ENCODE results near the gene MARCOL.
"Not testable (repeated sequence)": the region's sequence is repeated elsewhere in the genome, so short reads cannot be mapped to it uniquely, and the experiment has no call there.

The MARCOL gene

GRCh38 chr5:148261221-148261620 is 22.9 kb downstream of the MARCOL start:
- Histone ChIP-seq H4K20me1 (no peaks in the 10 kb centered on the region), H3K36me3 (no peaks in the 10 kb centered on the region), H3K4me3 (no peak overlapping the region), H3K4me2 (no peak overlapping the region), H3K27ac (no peak overlapping the region), H3K27me3 (no peaks in the 10 kb centered on the region), H3K9ac (no peak overlapping the region), H3K9me3 (peaks cover 30% of the 10 kb centered on the region), H3K4me1 (no peaks in the 10 kb centered on the region)
- TF ChIP-seq Cebpa-rat (IDR thresholded peaks at IDR 0.05), result no peak

DNA sequence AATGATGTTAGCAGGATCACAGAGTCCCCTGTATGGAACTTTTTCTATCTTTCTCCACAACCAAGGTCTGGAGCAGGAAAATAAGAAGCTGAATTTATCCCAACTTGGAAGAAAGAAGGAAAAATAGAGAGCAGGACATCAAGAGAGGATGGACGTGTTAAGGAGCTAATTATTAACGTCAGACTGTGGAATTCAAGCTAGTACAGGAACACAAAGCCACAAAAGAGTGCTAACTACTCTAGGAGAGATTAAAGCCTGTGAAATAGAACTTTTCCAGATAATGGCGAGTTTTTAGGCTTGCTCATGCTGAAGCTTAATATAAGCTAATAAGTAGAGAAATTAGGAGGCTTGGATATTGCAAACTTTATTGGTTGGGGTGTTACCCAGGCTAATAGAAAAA is 29.6 kb downstream of the MARCOL start:
- no peaks in the 10 kb centered on the region for H3K36me3 ChIP-seq
- no peak overlapping the region for H3K4me3 ChIP-seq
- no peaks in the 10 kb centered on the region for H3K27me3 ChIP-seq
- TF ChIP-seq Cebpa-rat (IDR thresholded peaks at IDR 0.05), result no peak
- no peak overlapping the region for H3K27ac ChIP-seq
- H3K4me1 ChIP-seq, result no peaks in the 10 kb centered on the region
- no peak overlapping the region for H3K9ac ChIP-seq
- no peak overlapping the region for H3K4me2 ChIP-seq
- H4K20me1 ChIP-seq, result no peaks in the 10 kb centered on the region
- H3K9me3 ChIP-seq, result 0 out of 2 replicates have a peak, but pooled peaks cover 5% of the 10 kb centered on the region

DNA sequence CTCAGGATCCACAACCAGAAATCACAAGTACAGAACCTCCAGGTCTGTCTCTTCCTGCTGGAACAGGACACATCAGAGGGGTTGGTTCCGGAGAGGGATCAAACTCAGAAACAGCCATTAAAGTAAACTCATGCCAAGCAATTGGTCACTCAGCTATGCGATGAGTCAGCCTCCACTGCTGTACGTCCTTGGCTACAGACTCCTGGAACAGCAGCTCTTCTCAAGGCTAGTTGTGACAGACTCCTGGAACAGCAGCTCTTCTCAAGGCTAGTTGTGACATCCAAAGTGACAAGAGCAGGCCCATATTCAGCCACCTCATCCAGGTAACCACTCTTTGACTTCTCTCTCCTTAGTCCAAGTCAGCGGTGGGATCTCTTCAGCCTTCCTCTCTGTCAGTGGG is 30.2 kb downstream of the MARCOL start, which contains the start of gene SPINK13:
Gene SPINK13, plus strand, starts transcription at position 229 of the 400 bp plus-strand sequence. CDS start 1,279 bp downstream, outside the sequence.
- TF ChIP-seq Cebpa-rat (IDR thresholded peaks at IDR 0.05), result no peak
- no peak within 1 kb of the TSS for H3K9ac ChIP-seq
- no peaks in the 10 kb centered on the region for H4K20me1 ChIP-seq
- H3K9me3 ChIP-seq, result 0 out of 2 replicates have a peak, but pooled peaks cover 5% of the 10 kb centered on the region
- H3K27me3 ChIP-seq, result no peaks in the 10 kb centered on the region
- no peaks in the 10 kb centered on the region for H3K4me1 ChIP-seq
- no peaks in the 10 kb centered on the region for H3K36me3 ChIP-seq
- H3K4me3 ChIP-seq, result no peak within 1 kb of the TSS
- no peak within 1 kb of the TSS for H3K27ac ChIP-seq
- no peak within 1 kb of the TSS for H3K4me2 ChIP-seq

- not testable (repeated sequence) for H3K9me3 ChIP-seq, H3K4me2 ChIP-seq, H3K27me3 ChIP-seq
These were observed 36.8 kb downstream of the MARCOL start for GRCh38 chr5:148275129-148275528.

GRCh38 chr5:148280893-148281292 is 42.6 kb downstream of the MARCOL start:
- not testable (repeated sequence) for H3K4me3 ChIP-seq, H3K27me3 ChIP-seq, H4K20me1 ChIP-seq, H3K27ac ChIP-seq, H3K36me3 ChIP-seq, H3K9me3 ChIP-seq, H3K9ac ChIP-seq, H3K4me1 ChIP-seq, H3K4me2 ChIP-seq

More at GRCh38 chr5:148275129-148275528, 36.8 kb downstream of the MARCOL start:
- not testable (repeated sequence) for H4K20me1 ChIP-seq, H3K36me3 ChIP-seq, H3K27ac ChIP-seq, H3K9ac ChIP-seq, H3K4me1 ChIP-seq, H3K4me3 ChIP-seq

GRCh38 chr5:148281336-148281735 is 43.0 kb downstream of the MARCOL start:
- not testable (repeated sequence) for H3K4me1 ChIP-seq, H3K27me3 ChIP-seq, H3K4me2 ChIP-seq, H4K20me1 ChIP-seq, H3K36me3 ChIP-seq, H3K9me3 ChIP-seq, H3K27ac ChIP-seq, H3K9ac ChIP-seq, H3K4me3 ChIP-seq

DNA sequence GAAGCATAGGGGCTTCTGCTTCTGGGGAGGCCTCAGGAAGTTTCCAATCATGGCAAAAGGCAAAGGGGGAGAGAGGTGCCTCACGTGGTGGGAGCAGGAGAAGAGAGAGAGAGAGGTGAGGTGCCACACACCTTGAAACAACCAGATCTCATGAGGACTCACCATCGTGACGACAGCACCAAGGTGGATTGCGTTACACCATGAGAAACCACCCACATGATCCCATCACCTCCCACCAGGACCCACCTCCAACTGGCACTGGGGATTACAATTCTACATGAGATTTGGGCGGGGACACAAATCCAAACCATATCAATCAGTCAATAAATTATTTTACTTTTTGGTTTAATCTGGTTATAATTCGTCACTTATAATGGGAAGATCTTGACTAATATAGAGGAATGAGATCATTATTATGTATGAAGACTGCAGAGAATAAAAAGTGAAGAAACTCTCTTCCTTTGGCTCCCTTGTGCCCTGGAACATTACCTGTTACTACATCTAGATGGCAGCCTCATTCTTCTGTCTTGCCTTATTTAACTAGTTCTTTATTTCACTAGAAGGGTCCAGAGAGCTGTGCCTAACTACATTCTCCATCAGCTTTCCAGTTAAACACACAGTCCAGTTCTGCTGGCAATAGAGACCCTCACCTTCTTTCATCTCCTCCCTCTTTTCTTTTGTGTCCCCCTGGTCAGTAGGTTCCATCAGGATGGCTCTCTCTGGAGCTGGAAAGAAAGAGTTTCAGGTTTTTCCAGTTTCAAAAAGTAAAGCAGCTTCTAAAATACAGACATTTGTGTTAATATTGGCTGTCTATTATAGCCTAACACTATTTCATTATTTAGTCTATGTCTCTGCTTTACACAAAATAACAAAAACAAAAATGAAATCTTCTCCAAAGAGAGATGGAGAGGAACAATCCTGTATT is 52.2 kb downstream of the MARCOL start:
- Histone ChIP-seq H4K20me1 (no peaks in the 10 kb centered on the region), H3K9ac (no peak overlapping the region), H3K27me3 (no peaks in the 10 kb centered on the region), H3K4me3 (no peak overlapping the region), H3K4me1 (no peaks in the 10 kb centered on the region), H3K36me3 (no peaks in the 10 kb centered on the region), H3K4me2 (no peak overlapping the region), H3K9me3 (no peaks in the 10 kb centered on the region), H3K27ac (no peak overlapping the region)
- no peak for TF ChIP-seq Cebpa-rat (IDR thresholded peaks at IDR 0.05)
